Middle frontal gyrus (tissue), 1 donor: ENCODE results near the gene AKT1.

Experiments
- DNase-seq: peaks from one replicate; pipeline ENCODE4 v3.0.0-alpha.2; 2015; ENCODE audit warnings: low spot score; ENCODE audit errors: extremely low spot score

Gene AKT1

GRCh38 chr14:104725772-104726548, 69.6 kb downstream of the AKT1 start:
- DNase-seq, result no peak

GRCh38 chr14:104724981-104725771, 70.4 kb downstream of the AKT1 start:
- DNase-seq, result no peak

- no peak for DNase-seq
Measured at GRCh38 chr14:104724407-104724980, 71.1 kb downstream of the AKT1 start.

GRCh38 chr14:104723651-104724406, 71.7 kb downstream of the AKT1 start, which contains the start of gene ADSS1:
Gene ADSS1 (plus strand): TSS chr14:104724229. CDS start chr14:104724271, 42 bp downstream.
- DNase-seq, result no peak

GRCh38 chr14:104722938-104723650, 72.5 kb downstream of the AKT1 start:
- no peak for DNase-seq

GRCh38 chr14:104721505-104722431, 73.8 kb downstream of the AKT1 start:
- no peak for DNase-seq
